K562 (cell line): ENCODE measurements around the gene CYSRT1. TPM values are rescaled to one million over a fixed set of nuclear protein-coding genes. Genes with fewer than 3 reads are reported as not detected.

ENCODE experiments used
- CTCF ChIP-seq, 3 experiments: IDR thresholded peaks in 2 of 3; conservative IDR thresholded peaks in 1 of 3; 2 replicates each; pipeline ENCODE4 v1.5.1; 2011 to 2012; ENCODE audit warnings: low read length in 3 of 3, mild to moderate bottlenecking in 3 of 3, control low read depth in 2 of 3, improper control_type of control experiment in 1 of 3, inconsistent platforms in 1 of 3, low read depth in 1 of 3, mixed read lengths in 1 of 3, moderate library complexity in 1 of 3; ENCODE audit not compliant: insufficient read depth in 2 of 3
- ESRRA ChIP-seq: fragments of 450-650 bp; IDR thresholded peaks from 2 replicates; pipeline ENCODE4 v1.6.1; 2014; ENCODE audit warnings: low read depth, mild to moderate bottlenecking, moderate library complexity, borderline replicate concordance
- GABPB2 ChIP-seq: fragments of 250-450 bp; sonication (Bioruptor Pico); conservative IDR thresholded peaks from 2 replicates; pipeline ENCODE4 v1.5.1; 2021; ENCODE audit warnings: mild to moderate bottlenecking
- GTF3C2 ChIP-seq: IDR thresholded peaks from 3 replicates; pipeline ENCODE4 v1.6.1; 2011; ENCODE audit warnings: borderline replicate concordance, mild to moderate bottlenecking, moderate library complexity; ENCODE audit not compliant: insufficient read length; ENCODE audit errors: extremely low read depth
- HDAC8 ChIP-seq: fragments of 450-650 bp; IDR thresholded peaks from 2 replicates; pipeline ENCODE4 v1.6.1; 2016; ENCODE audit warnings: mild to moderate bottlenecking, missing genetic modification characterization, moderate library complexity, missing compliant biosample characterization
- HDGF ChIP-seq: fragments of 450-650 bp; IDR thresholded peaks from 2 replicates; pipeline ENCODE4 v1.6.1; 2016
- SUPT5H ChIP-seq: fragments of 450-650 bp; IDR thresholded peaks from 2 replicates; pipeline ENCODE4 v1.6.1; 2016
- TCF7 ChIP-seq: sonication (generic); IDR thresholded peaks from 2 replicates; pipeline ENCODE4 v1.6.1; 2016; ENCODE audit warnings: antibody characterized with exemption, borderline replicate concordance
- TCFL5 ChIP-seq: fragments of 250-450 bp; sonication (Bioruptor Pico); conservative IDR thresholded peaks from 2 replicates; pipeline ENCODE4 v1.6.1; 2021; ENCODE audit warnings: mild to moderate bottlenecking, moderate library complexity, matching md5 sums
- TRIM24 ChIP-seq, 2 experiments: fragments of 450-650 bp; IDR thresholded peaks; 2 replicates each; pipeline ENCODE4 v1.6.1; 2016
- ZNF398 ChIP-seq: fragments of 250-450 bp; sonication (Bioruptor Pico); IDR thresholded peaks from 2 replicates; pipeline ENCODE4 v1.8.0; 2021; ENCODE audit warnings: moderate library complexity, mild to moderate bottlenecking, inconsistent platforms
- polyA plus RNA-seq, 8 experiments: library from polyadenylated mRNA; depleted of rRNA in 4 of 8; stranded (reverse) in 5 of 8; unstranded in 3 of 8; fragments of >200 nt; fragmentation: Nextera tagmentation in 2 of 8; fragmentation: Illumina TruSeq in 1 of 8; extraction: Ambion mirVana in 2 of 8; extraction: Trizol in 1 of 8; gene quantifications; 2 replicates each; pipeline versions ENCODE4 v1.2.1 to v1.2.3, GENCODE V29; 2011 to 2014; ENCODE audit warnings: inconsistent platforms in 1 of 8, missing spikeins in 1 of 8
- total RNA-seq, 7 experiments: library from RNA; depleted of rRNA in 6 of 7; stranded (reverse); fragments of >200 nt in 6 of 7; fragmentation: Illumina TruSeq in 2 of 7; extraction: Trizol in 2 of 7; gene quantifications; 2 replicates each; pipeline versions ENCODE4 v1.2.1 to v1.2.3, GENCODE V29; 2011 to 2021; ENCODE audit warnings: low replicate concordance in 1 of 7
- TF ChIP-seq, protein P1 (sequence below): sonication (generic); formaldehyde crosslinking; IDR thresholded peaks from 2 replicates; pipeline ENCODE4 v1.8.0; 2023; ENCODE audit warnings: mild to moderate bottlenecking, missing genetic modification reagents
- TF ChIP-seq, protein P2 (sequence below), 2 experiments: fragments of 450-650 bp in 1 of 2; sonication (generic) in 1 of 2; formaldehyde crosslinking in 1 of 2; IDR thresholded peaks in 1 of 2; conservative IDR thresholded peaks in 1 of 2; 2 replicates each; pipeline versions ENCODE4 v1.6.1 to v1.8.1; 2016 to 2023; ENCODE audit warnings: mild to moderate bottlenecking in 2 of 2, moderate library complexity in 2 of 2, inconsistent platforms in 1 of 2, missing genetic modification reagents in 1 of 2
- TF ChIP-seq, protein P3 (sequence below): fragments of 450-650 bp; IDR thresholded peaks from 2 replicates; pipeline ENCODE4 v1.7.1; 2018; ENCODE audit warnings: mild to moderate bottlenecking, low read depth; ENCODE audit not compliant: partially characterized antibody

CYSRT1 gene
- total and polyA plus RNA-seq, 9 of the 15 experiments (the other 6 are each of a cell fraction or from before 2014, with no cell fraction given), result 0.04 to 1.4 (median 0.42) TPM; not detected in 3

DNA sequence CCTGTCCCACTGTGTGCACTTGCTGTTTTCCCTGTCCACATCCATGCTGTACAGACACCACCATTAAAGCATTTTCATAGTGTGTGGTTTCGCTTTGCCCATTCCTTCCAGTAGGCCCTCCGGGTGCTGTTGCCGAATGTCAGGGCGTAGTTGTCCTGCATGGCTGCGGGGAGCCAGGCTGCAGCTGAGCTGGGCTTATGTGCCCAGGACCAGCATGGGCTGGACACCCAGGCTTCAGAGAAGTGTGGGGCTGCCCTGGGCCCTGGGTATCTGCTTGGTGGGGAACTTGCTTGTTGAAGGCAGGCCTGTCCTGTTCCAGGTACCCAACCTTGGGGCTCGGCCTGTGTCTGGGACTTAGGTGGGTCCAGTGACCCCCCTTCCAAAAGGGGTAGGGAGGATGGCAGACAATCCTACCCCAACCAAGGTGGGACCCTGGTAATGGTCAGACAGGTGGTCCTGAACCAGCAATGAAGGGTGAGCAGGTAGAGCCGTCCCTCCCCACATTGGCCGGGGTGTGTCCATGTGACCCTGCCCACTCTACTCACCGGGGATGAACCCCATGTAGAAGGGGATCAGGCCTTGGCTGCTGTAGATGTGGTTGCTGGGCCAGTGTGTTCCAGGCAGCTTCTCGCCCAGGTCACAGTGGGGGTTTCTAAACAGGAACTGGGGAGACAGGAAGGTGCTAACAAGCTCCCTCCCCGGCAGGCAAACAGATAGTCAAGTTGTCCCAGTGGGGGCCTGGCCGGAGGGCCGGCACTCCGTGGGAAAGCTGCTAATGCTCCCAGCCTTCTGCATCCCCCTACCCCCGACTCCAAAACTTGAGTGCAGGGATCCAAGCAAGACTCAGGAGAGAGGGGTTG, 18.9 kb downstream of the CYSRT1 start (continued):
- TF ChIP-seq ZNF398 (CRISPR knock-in tag) (no peak), TRIM24 (IDR thresholded peaks at IDR 0.05) (no peak), TCFL5 (CRISPR knock-in tag) (no peak), ESRRA (no peak), CTCF (IDR thresholded peaks at IDR 0.05 in 2 of 3, conservative IDR thresholded peaks at IDR 0.05 in 1 of 3; ENCODE audit: insufficient read depth in 2 of 3, low read depth in 1 of 3, low read length in 3 of 3) (no peak), SUPT5H (peak; percentile 87), TCF7 (no peak), HDGF (no peak), HDAC8 (tag) (no peak), GTF3C2 (no peak), GABPB2 (CRISPR knock-in tag) (no peak)
- TF ChIP-seq, protein P1, sequence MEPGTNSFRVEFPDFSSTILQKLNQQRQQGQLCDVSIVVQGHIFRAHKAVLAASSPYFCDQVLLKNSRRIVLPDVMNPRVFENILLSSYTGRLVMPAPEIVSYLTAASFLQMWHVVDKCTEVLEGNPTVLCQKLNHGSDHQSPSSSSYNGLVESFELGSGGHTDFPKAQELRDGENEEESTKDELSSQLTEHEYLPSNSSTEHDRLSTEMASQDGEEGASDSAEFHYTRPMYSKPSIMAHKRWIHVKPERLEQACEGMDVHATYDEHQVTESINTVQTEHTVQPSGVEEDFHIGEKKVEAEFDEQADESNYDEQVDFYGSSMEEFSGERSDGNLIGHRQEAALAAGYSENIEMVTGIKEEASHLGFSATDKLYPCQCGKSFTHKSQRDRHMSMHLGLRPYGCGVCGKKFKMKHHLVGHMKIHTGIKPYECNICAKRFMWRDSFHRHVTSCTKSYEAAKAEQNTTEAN (CRISPR knock-in tag), result no peak
- TF ChIP-seq, protein P2, sequence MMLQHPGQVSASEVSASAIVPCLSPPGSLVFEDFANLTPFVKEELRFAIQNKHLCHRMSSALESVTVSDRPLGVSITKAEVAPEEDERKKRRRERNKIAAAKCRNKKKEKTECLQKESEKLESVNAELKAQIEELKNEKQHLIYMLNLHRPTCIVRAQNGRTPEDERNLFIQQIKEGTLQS (IDR thresholded peaks at IDR 0.05), result no peak
- TF ChIP-seq, protein P2 (CRISPR knock-in tag; conservative IDR thresholded peaks at IDR 0.05), result no peak
- TF ChIP-seq, protein P3, sequence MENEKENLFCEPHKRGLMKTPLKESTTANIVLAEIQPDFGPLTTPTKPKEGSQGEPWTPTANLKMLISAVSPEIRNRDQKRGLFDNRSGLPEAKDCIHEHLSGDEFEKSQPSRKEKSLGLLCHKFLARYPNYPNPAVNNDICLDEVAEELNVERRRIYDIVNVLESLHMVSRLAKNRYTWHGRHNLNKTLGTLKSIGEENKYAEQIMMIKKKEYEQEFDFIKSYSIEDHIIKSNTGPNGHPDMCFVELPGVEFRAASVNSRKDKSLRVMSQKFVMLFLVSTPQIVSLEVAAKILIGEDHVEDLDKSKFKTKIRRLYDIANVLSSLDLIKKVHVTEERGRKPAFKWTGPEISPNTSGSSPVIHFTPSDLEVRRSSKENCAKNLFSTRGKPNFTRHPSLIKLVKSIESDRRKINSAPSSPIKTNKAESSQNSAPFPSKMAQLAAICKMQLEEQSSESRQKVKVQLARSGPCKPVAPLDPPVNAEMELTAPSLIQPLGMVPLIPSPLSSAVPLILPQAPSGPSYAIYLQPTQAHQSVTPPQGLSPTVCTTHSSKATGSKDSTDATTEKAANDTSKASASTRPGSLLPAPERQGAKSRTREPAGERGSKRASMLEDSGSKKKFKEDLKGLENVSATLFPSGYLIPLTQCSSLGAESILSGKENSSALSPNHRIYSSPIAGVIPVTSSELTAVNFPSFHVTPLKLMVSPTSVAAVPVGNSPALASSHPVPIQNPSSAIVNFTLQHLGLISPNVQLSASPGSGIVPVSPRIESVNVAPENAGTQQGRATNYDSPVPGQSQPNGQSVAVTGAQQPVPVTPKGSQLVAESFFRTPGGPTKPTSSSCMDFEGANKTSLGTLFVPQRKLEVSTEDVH, result no peak
